HEK293 (cell line): ENCODE results near the gene ITSN1.

Experiments
- BCL11A ChIP-seq: fragments of 450-650 bp; formaldehyde crosslinking; IDR thresholded peaks from 2 replicates; pipeline ENCODE4 v1.5.1; 2016; ENCODE audit warnings: low read depth, missing biosample characterization, missing genetic modification characterization
- GLIS1 ChIP-seq: fragments of 450-650 bp; formaldehyde crosslinking; IDR thresholded peaks from 2 replicates; pipeline ENCODE4 v1.5.1; 2016; ENCODE audit warnings: missing biosample characterization, missing genetic modification characterization
- IKZF3 ChIP-seq: fragments of 450-650 bp; IDR thresholded peaks from 2 replicates; pipeline ENCODE4 v1.5.0; 2018; ENCODE audit warnings: missing biosample characterization, mild to moderate bottlenecking, missing genetic modification characterization, moderate library complexity
- KLF1 ChIP-seq: fragments of 450-650 bp; formaldehyde crosslinking; IDR thresholded peaks from 2 replicates; pipeline ENCODE4 v1.5.1; 2016; ENCODE audit warnings: missing biosample characterization, missing genetic modification characterization
- KLF17 ChIP-seq: fragments of 450-650 bp; formaldehyde crosslinking; IDR thresholded peaks from 2 replicates; pipeline ENCODE4 v1.5.1; 2016; ENCODE audit warnings: missing biosample characterization, missing genetic modification characterization
- PATZ1 ChIP-seq: fragments of 450-650 bp; formaldehyde crosslinking; IDR thresholded peaks from 2 replicates; pipeline ENCODE4 v1.5.1; 2016; ENCODE audit warnings: missing biosample characterization, missing genetic modification characterization
- SALL2 ChIP-seq: fragments of 450-650 bp; formaldehyde crosslinking; IDR thresholded peaks from 2 replicates; pipeline ENCODE4 v1.5.0; 2017; ENCODE audit warnings: missing biosample characterization, mild to moderate bottlenecking, missing genetic modification characterization, borderline replicate concordance
- SP7 ChIP-seq: fragments of 450-650 bp; formaldehyde crosslinking; IDR thresholded peaks from 2 replicates; pipeline ENCODE4 v1.5.1; 2016; ENCODE audit warnings: missing biosample characterization, missing genetic modification characterization
- ZBTB17 ChIP-seq: fragments of 450-650 bp; formaldehyde crosslinking; IDR thresholded peaks from 2 replicates; pipeline ENCODE4 v1.5.1; 2016; ENCODE audit warnings: missing biosample characterization, missing genetic modification characterization
- ZNF157 ChIP-seq: fragments of 450-650 bp; formaldehyde crosslinking; IDR thresholded peaks from 2 replicates; pipeline ENCODE4 v1.5.1; 2016; ENCODE audit warnings: missing biosample characterization, missing genetic modification characterization
- ZNF211 ChIP-seq: fragments of 450-650 bp; formaldehyde crosslinking; IDR thresholded peaks from 2 replicates; pipeline ENCODE4 v1.5.1; 2016; ENCODE audit warnings: low read depth, missing biosample characterization, missing genetic modification characterization
- ZNF214 ChIP-seq: fragments of 450-650 bp; formaldehyde crosslinking; IDR thresholded peaks from 2 replicates; pipeline ENCODE4 v1.5.1; 2017; ENCODE audit warnings: missing biosample characterization, mild to moderate bottlenecking, missing genetic modification characterization, borderline replicate concordance
- ZNF239 ChIP-seq: fragments of 450-650 bp; formaldehyde crosslinking; IDR thresholded peaks from 2 replicates; pipeline ENCODE4 v1.5.1; 2016; ENCODE audit warnings: missing biosample characterization, missing genetic modification characterization
- ZNF530 ChIP-seq: fragments of 450-650 bp; formaldehyde crosslinking; IDR thresholded peaks from 2 replicates; pipeline ENCODE4 v1.5.1; 2016; ENCODE audit warnings: low read depth, missing biosample characterization, missing genetic modification characterization
- ZNF624 ChIP-seq: fragments of 450-650 bp; formaldehyde crosslinking; IDR thresholded peaks from 2 replicates; pipeline ENCODE4 v1.5.1; 2017; ENCODE audit warnings: missing biosample characterization, missing genetic modification characterization
- ZNF654 ChIP-seq: fragments of 450-650 bp; formaldehyde crosslinking; IDR thresholded peaks from 2 replicates; pipeline ENCODE4 v1.5.1; 2016; ENCODE audit warnings: low read depth, missing biosample characterization, missing genetic modification characterization
- ZNF660 ChIP-seq: fragments of 450-650 bp; IDR thresholded peaks from 2 replicates; pipeline ENCODE4 v1.5.1; 2018; ENCODE audit warnings: missing biosample characterization, mild to moderate bottlenecking, missing genetic modification characterization
- ZNF704 ChIP-seq: fragments of 450-650 bp; formaldehyde crosslinking; IDR thresholded peaks from 2 replicates; pipeline ENCODE4 v1.5.1; 2016; ENCODE audit warnings: missing biosample characterization, missing genetic modification characterization
- ZNF747 ChIP-seq: fragments of 450-650 bp; formaldehyde crosslinking; IDR thresholded peaks from 2 replicates; pipeline ENCODE4 v1.5.1; 2016; ENCODE audit warnings: missing biosample characterization, missing genetic modification characterization
- TF ChIP-seq, protein P1 (sequence below): fragments of 450-650 bp; formaldehyde crosslinking; IDR thresholded peaks from 2 replicates; pipeline ENCODE4 v1.5.1; 2016; ENCODE audit warnings: missing biosample characterization, missing genetic modification characterization
- TF ChIP-seq, protein P2 (sequence below): fragments of 450-650 bp; formaldehyde crosslinking; IDR thresholded peaks from 2 replicates; pipeline ENCODE4 v1.5.1; 2017; ENCODE audit warnings: missing biosample characterization, missing genetic modification characterization
- TF ChIP-seq, protein P3 (sequence below): fragments of 450-650 bp; formaldehyde crosslinking; IDR thresholded peaks from 2 replicates; pipeline ENCODE4 v1.5.0; 2017; ENCODE audit warnings: missing biosample characterization, missing genetic modification characterization, borderline replicate concordance
- TF ChIP-seq, protein P4 (sequence below): fragments of 450-650 bp; formaldehyde crosslinking; IDR thresholded peaks from 2 replicates; pipeline ENCODE4 v1.5.1; 2017; ENCODE audit warnings: missing biosample characterization, missing genetic modification characterization
- TF ChIP-seq, protein P5 (sequence below): fragments of 450-650 bp; formaldehyde crosslinking; IDR thresholded peaks from 2 replicates; pipeline ENCODE4 v1.5.1; 2016; ENCODE audit warnings: missing biosample characterization, missing genetic modification characterization

The ITSN1 gene

GRCh38 chr21:33641352-33642026 is 812 bp upstream of the ITSN1 start, which contains the start of gene CRYZL1 (continued):
- TF ChIP-seq ZNF157 (tag by site-specific recombination) (no peak), BCL11A (no peak), ZNF239 (tag by site-specific recombination) (no peak), ZNF704 (tag by site-specific recombination) (no peak), ZNF654 (tag by site-specific recombination) (no peak), ZNF530 (no peak), PATZ1 (tag by site-specific recombination) (peak; percentile 9), ZNF624 (tag by site-specific recombination) (0 out of 2 replicates have a peak, but pooled peaks have one; percentile 39), ZNF214 (no peak), KLF1 (tag by site-specific recombination) (peak; percentile 93), ZBTB17 (peak; percentile 94), GLIS1 (tag by site-specific recombination) (no peak), SALL2 (tag by site-specific recombination) (no peak), ZNF211 (tag by site-specific recombination) (no peak), KLF17 (tag by site-specific recombination) (peak; percentile 74), IKZF3 (no peak), ZNF747 (no peak), SP7 (tag by site-specific recombination) (peak; percentile 57), ZNF660 (tag by site-specific recombination) (peak; percentile 56; the same call in 1 of the 2 replicates)
- TF ChIP-seq, protein P1, sequence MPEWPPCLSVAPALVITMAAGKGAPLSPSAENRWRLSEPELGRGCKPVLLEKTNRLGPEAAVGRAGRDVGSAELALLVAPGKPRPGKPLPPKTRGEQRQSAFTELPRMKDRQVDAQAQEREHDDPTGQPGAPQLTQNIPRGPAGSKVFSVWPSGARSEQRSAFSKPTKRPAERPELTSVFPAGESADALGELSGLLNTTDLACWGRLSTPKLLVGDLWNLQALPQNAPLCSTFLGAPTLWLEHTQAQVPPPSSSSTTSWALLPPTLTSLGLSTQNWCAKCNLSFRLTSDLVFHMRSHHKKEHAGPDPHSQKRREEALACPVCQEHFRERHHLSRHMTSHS: no peak
- TF ChIP-seq, protein P2, sequence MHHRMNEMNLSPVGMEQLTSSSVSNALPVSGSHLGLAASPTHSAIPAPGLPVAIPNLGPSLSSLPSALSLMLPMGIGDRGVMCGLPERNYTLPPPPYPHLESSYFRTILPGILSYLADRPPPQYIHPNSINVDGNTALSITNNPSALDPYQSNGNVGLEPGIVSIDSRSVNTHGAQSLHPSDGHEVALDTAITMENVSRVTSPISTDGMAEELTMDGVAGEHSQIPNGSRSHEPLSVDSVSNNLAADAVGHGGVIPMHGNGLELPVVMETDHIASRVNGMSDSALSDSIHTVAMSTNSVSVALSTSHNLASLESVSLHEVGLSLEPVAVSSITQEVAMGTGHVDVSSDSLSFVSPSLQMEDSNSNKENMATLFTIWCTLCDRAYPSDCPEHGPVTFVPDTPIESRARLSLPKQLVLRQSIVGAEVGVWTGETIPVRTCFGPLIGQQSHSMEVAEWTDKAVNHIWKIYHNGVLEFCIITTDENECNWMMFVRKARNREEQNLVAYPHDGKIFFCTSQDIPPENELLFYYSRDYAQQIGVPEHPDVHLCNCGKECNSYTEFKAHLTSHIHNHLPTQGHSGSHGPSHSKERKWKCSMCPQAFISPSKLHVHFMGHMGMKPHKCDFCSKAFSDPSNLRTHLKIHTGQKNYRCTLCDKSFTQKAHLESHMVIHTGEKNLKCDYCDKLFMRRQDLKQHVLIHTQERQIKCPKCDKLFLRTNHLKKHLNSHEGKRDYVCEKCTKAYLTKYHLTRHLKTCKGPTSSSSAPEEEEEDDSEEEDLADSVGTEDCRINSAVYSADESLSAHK (tag by site-specific recombination): no peak
- TF ChIP-seq, protein P3, sequence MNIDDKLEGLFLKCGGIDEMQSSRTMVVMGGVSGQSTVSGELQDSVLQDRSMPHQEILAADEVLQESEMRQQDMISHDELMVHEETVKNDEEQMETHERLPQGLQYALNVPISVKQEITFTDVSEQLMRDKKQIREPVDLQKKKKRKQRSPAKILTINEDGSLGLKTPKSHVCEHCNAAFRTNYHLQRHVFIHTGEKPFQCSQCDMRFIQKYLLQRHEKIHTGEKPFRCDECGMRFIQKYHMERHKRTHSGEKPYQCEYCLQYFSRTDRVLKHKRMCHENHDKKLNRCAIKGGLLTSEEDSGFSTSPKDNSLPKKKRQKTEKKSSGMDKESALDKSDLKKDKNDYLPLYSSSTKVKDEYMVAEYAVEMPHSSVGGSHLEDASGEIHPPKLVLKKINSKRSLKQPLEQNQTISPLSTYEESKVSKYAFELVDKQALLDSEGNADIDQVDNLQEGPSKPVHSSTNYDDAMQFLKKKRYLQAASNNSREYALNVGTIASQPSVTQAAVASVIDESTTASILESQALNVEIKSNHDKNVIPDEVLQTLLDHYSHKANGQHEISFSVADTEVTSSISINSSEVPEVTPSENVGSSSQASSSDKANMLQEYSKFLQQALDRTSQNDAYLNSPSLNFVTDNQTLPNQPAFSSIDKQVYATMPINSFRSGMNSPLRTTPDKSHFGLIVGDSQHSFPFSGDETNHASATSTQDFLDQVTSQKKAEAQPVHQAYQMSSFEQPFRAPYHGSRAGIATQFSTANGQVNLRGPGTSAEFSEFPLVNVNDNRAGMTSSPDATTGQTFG (tag by site-specific recombination): no peak
- TF ChIP-seq, protein P4, sequence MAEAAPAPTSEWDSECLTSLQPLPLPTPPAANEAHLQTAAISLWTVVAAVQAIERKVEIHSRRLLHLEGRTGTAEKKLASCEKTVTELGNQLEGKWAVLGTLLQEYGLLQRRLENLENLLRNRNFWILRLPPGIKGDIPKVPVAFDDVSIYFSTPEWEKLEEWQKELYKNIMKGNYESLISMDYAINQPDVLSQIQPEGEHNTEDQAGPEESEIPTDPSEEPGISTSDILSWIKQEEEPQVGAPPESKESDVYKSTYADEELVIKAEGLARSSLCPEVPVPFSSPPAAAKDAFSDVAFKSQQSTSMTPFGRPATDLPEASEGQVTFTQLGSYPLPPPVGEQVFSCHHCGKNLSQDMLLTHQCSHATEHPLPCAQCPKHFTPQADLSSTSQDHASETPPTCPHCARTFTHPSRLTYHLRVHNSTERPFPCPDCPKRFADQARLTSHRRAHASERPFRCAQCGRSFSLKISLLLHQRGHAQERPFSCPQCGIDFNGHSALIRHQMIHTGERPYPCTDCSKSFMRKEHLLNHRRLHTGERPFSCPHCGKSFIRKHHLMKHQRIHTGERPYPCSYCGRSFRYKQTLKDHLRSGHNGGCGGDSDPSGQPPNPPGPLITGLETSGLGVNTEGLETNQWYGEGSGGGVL (tag by site-specific recombination): no peak
- TF ChIP-seq, protein P5, sequence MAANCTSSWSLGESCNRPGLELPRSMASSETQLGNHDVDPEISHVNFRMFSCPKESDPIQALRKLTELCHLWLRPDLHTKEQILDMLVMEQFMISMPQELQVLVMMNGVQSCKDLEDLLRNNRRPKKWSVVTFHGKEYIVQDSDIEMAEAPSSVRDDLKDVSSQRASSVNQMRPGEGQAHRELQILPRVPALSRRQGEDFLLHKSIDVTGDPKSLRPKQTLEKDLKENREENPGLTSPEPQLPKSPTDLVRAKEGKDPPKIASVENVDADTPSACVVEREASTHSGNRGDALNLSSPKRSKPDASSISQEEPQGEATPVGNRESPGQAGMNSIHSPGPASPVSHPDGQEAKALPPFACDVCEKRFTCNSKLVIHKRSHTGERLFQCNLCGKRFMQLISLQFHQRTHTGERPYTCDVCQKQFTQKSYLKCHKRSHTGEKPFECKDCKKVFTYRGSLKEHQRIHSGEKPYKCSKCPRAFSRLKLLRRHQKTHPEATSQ: peak; percentile 96
